Measurements from ENCODE around the gene IRX4.

The IRX4 gene

GRCh38 chr5:1835431-1835830, 47.3 kb downstream of the IRX4 start:
- DNase-seq: no peak

- no peak for DNase-seq
Measured at GRCh38 chr5:1834721-1835429, 47.9 kb downstream of the IRX4 start.

GRCh38 chr5:1834022-1834551, 48.6 kb downstream of the IRX4 start:
- no peak for DNase-seq

- no peak for DNase-seq
Measured at GRCh38 chr5:1833264-1834021, 49.3 kb downstream of the IRX4 start.

- DNase-seq: no peak
Measured at GRCh38 chr5:1832511-1833250, 50.0 kb downstream of the IRX4 start.

GRCh38 chr5:1831677-1832313, 50.9 kb downstream of the IRX4 start:
- DNase-seq: no peak

- DNase-seq: no peak
Measured at GRCh38 chr5:1831257-1831656, 51.5 kb downstream of the IRX4 start.

GRCh38 chr5:1830571-1831228, 52.0 kb downstream of the IRX4 start:
- no peak for DNase-seq

GRCh38 chr5:1827886-1828397, 54.8 kb downstream of the IRX4 start:
- DNase-seq: no peak
